Ovary (tissue), 3 donors: Measurements from ENCODE around the gene GOLGA6L10.
"Not testable (repeated sequence)": the region's sequence is repeated elsewhere in the genome, so short reads cannot be mapped to it uniquely, and the experiment has no call there.

Experiments
- EP300 ChIP-seq: sonication (generic); formaldehyde crosslinking; IDR thresholded peaks from one replicate; pipeline ENCODE4 v1.6.1; 2017; ENCODE audit warnings: antibody characterized with exemption
- POLR2A ChIP-seq: fragments of 450-650 bp; IDR thresholded peaks from one replicate; pipeline ENCODE4 v1.6.1; 2017; ENCODE audit warnings: antibody characterized with exemption, mild to moderate bottlenecking, moderate library complexity
- TF ChIP-seq, protein P1 (sequence below), 3 donors: fragments of 450-650 bp in 2 of 3; fragments of 200-600 bp in 1 of 3; IDR thresholded peaks; one replicate each; pipeline versions ENCODE4 v1.5.1 to v1.8.0; 2016 to 2022; ENCODE audit warnings: antibody characterized with exemption in 3 of 3, mild to moderate bottlenecking in 1 of 3
- donor health status: DM: no; HTN: no; CAD: no.

DNA sequence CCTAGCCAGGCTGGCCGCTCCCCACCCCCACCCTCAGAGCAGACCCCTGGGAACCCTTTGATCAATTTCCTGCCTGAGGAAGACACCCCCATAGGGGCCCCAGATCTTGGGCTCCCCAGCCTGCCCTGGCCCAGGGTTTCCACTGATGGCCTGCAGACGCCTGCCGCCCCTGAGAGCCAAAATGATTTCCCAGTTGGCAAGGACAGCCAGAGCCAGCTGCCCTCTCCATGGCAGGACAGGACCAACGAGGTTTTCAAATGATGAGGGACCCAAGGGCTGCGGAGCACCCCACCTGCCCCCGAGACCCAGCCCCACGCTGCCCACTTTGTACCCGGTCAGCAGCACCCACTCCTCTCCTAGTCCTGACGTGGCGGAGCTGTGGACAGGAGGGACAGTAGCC lies 21.9 kb downstream of the GOLGA6L10 start:
- not testable (repeated sequence) for TF ChIP-seq POLR2A, EP300
- TF ChIP-seq, protein P1, sequence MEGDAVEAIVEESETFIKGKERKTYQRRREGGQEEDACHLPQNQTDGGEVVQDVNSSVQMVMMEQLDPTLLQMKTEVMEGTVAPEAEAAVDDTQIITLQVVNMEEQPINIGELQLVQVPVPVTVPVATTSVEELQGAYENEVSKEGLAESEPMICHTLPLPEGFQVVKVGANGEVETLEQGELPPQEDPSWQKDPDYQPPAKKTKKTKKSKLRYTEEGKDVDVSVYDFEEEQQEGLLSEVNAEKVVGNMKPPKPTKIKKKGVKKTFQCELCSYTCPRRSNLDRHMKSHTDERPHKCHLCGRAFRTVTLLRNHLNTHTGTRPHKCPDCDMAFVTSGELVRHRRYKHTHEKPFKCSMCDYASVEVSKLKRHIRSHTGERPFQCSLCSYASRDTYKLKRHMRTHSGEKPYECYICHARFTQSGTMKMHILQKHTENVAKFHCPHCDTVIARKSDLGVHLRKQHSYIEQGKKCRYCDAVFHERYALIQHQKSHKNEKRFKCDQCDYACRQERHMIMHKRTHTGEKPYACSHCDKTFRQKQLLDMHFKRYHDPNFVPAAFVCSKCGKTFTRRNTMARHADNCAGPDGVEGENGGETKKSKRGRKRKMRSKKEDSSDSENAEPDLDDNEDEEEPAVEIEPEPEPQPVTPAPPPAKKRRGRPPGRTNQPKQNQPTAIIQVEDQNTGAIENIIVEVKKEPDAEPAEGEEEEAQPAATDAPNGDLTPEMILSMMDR (IDR thresholded peaks at IDR 0.05) = not testable (repeated sequence)
